ENCODE results near the gene CRYBG1.

GRCh38 chr6:106555767-106556166, 195.2 kb downstream of the CRYBG1 start:
- TF ChIP-seq CTCF (conservative IDR thresholded peaks at IDR 0.05) (no peak), ZFX (IDR thresholded peaks at IDR 0.05) (no peak)
